Body of pancreas (tissue), 4 donors: ENCODE measurements around the gene KLHL40.

Source experiments
- CTCF ChIP-seq, 7 experiments: fragments of 450-650 bp in 4 of 7; fragments of 200-600 bp in 3 of 7; sonication (generic) in 3 of 7; IDR thresholded peaks; one replicate each; pipeline ENCODE4 v1.5.1; 2016 to 2019; ENCODE audit warnings: antibody characterized with exemption in 7 of 7
- POLR2A ChIP-seq, 3 donors: fragments of 450-650 bp; IDR thresholded peaks; one replicate each; pipeline ENCODE4 v1.6.1; 2016; ENCODE audit warnings: antibody characterized with exemption in 3 of 3, mild to moderate bottlenecking in 2 of 3

- no peak for TF ChIP-seq CTCF (IDR thresholded peaks at IDR 0.05)
- no peak for TF ChIP-seq POLR2A (IDR thresholded peaks at IDR 0.05)
Observed at GRCh38 chr3:42709621-42710020, 24.3 kb downstream of the KLHL40 start.
